Smooth muscle cell (in vitro differentiated cells): Measurements from ENCODE around the gene SLC16A3. TPM values are rescaled to one million over a fixed set of nuclear protein-coding genes. Genes with fewer than 3 reads are reported as not detected.
A peak's percentile ranks its signal among the peaks of the same experiment; 100 is the strongest.

ENCODE experiments used
- DNase-seq: peaks from one replicate; lab custom pipeline; 2025; ENCODE audit not compliant: unreplicated experiment; lab: John Stamatoyannopoulos, UW
- H2AFZ ChIP-seq: fragments of 200-600 bp; sonication (generic); 2 replicates; pipeline ENCODE4 v1.6.0; 2016; ENCODE audit warnings: antibody characterized with exemption, low read depth, mild to moderate bottlenecking
- H3F3A ChIP-seq: fragments of 200-600 bp; sonication (generic); 2 replicates; pipeline ENCODE4 v1.6.0; 2017; ENCODE audit warnings: antibody characterized with exemption, low read depth
- H3K27ac ChIP-seq: fragments of 200-600 bp; sonication (generic); 2 replicates; pipeline ENCODE4 v1.5.1; 2016; ENCODE audit warnings: low read depth, mild to moderate bottlenecking
- H3K27me3 ChIP-seq: fragments of 200-600 bp; sonication (generic); 2 replicates; pipeline ENCODE4 v1.6.1; 2016; ENCODE audit warnings: low read depth, mild to moderate bottlenecking
- H3K36me3 ChIP-seq: fragments of 200-600 bp; sonication (generic); 2 replicates; pipeline ENCODE4 v1.5.1; 2016; ENCODE audit warnings: low read depth
- H3K4me1 ChIP-seq: fragments of 200-600 bp; sonication (generic); 2 replicates; pipeline ENCODE4 v1.5.1; 2016; ENCODE audit warnings: low read depth
- H3K4me2 ChIP-seq: fragments of 200-600 bp; sonication (generic); 2 replicates; pipeline ENCODE4 v1.6.0; 2016; ENCODE audit warnings: mild to moderate bottlenecking
- H3K4me3 ChIP-seq: fragments of 200-600 bp; sonication (generic); 2 replicates; pipeline ENCODE4 v1.5.1; 2016; ENCODE audit warnings: mild to moderate bottlenecking
- H3K79me2 ChIP-seq: fragments of 200-600 bp; sonication (generic); 2 replicates; pipeline ENCODE4 v1.6.0; 2016; ENCODE audit warnings: low read depth, mild to moderate bottlenecking
- H3K9ac ChIP-seq: fragments of 200-600 bp; sonication (generic); 2 replicates; pipeline ENCODE4 v1.6.0; 2016; ENCODE audit warnings: low read depth
- H3K9me3 ChIP-seq: fragments of 200-600 bp; sonication (generic); replicated peaks from 2 replicates; pipeline ENCODE4 v1.5.1; 2016; ENCODE audit warnings: low read depth
- H4K20me1 ChIP-seq: fragments of 200-600 bp; sonication (generic); 2 replicates; pipeline ENCODE4 v1.6.0; 2016; ENCODE audit warnings: low read depth
- WGBS: methylation state at CpG from one replicate; pipeline ENCODE4 v1.1.7; 2016; ENCODE audit warnings: low lambda C conversion rate; 5-methylcytosine and 5-hydroxymethylcytosine counted together
- polyA plus RNA-seq: library from polyadenylated mRNA; unstranded; fragments of >200 nt; fragmentation: Nextera tagmentation; extraction: Ambion mirVana; gene quantifications from 2 replicates; pipeline ENCODE4 v1.2.1, GENCODE V29; 2016
- total RNA-seq: library from RNA; depleted of rRNA; stranded (reverse); fragments of >200 nt; gene quantifications from 2 replicates; pipeline ENCODE4 v1.2.3, GENCODE V29; 2014
- TF ChIP-seq, protein P1 (sequence below): fragments of 200-600 bp; sonication (generic); IDR thresholded peaks from 2 replicates; pipeline ENCODE4 v1.5.1; 2017; ENCODE audit warnings: borderline replicate concordance, mild to moderate bottlenecking, antibody characterized with exemption; ENCODE audit not compliant: insufficient read depth, poor library complexity, severe bottlenecking

Gene SLC16A3
- total and polyA plus RNA-seq, 2 experiments from 2014 or later: 83.3 to 180 TPM

DNA sequence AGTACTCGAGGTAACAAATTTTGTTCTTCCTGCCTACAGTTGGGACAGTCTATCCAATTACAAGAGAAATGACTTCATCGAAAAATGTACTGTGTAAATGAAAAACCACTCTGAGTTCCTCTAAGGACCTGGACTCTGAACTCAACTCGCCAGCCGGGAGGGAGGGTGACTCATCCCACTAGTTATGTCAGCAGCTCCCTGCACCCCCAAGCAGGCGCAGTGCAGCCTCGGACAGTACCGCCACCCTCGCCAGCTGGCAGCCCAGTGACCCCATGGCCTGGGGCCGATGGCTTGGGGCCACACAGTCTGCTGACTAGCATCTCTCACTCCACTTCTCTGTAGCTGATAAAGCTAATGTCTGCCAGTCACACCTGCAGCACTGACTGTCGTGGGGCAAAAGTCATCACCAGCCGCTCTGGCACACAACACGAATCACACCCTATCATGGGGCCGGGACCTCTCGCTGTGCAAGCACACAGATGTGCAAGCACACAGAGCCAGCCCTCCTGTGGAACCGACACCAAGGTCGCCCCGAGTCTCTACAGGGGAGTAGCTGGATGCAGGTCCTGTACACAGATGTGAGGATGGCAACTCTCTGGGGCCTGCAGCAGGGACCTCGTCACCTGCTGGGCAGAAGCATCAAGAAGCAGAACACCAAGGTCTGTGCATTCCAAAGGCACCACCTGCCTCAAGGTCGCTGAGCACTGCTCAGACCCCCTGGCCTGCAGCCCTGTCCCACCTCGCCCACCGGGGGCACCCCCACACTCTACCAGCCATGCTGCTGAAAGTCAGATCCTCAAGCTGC is 38.9 kb downstream of the SLC16A3 start:
- WGBS: 48% methylated on average over 21 of the region's 21 CpGs
- H3K4me1 ChIP-seq: peaks cover 8% of the 10 kb centered on the region
- peaks cover 99% of the 10 kb centered on the region for H4K20me1 ChIP-seq
- H3K9ac ChIP-seq: peak overlapping the region; percentile 48
- peaks cover 99% of the 10 kb centered on the region for H3K79me2 ChIP-seq
- H3K36me3 ChIP-seq: no peaks in the 10 kb centered on the region
- peak overlapping the region; percentile 81 for H3K4me2 ChIP-seq
- peak overlapping the region; percentile 34 for H3K4me3 ChIP-seq
- DNase-seq: peak; percentile 54
- TF ChIP-seq, protein P1, sequence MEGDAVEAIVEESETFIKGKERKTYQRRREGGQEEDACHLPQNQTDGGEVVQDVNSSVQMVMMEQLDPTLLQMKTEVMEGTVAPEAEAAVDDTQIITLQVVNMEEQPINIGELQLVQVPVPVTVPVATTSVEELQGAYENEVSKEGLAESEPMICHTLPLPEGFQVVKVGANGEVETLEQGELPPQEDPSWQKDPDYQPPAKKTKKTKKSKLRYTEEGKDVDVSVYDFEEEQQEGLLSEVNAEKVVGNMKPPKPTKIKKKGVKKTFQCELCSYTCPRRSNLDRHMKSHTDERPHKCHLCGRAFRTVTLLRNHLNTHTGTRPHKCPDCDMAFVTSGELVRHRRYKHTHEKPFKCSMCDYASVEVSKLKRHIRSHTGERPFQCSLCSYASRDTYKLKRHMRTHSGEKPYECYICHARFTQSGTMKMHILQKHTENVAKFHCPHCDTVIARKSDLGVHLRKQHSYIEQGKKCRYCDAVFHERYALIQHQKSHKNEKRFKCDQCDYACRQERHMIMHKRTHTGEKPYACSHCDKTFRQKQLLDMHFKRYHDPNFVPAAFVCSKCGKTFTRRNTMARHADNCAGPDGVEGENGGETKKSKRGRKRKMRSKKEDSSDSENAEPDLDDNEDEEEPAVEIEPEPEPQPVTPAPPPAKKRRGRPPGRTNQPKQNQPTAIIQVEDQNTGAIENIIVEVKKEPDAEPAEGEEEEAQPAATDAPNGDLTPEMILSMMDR: no peak
- no peak overlapping the region for H2AFZ ChIP-seq
- peak overlapping the region; percentile 91 for H3K27ac ChIP-seq
- H3F3A ChIP-seq: peaks cover 14% of the 10 kb centered on the region
- H3K9me3 ChIP-seq: no peaks in the 10 kb centered on the region
- no peaks in the 10 kb centered on the region for H3K27me3 ChIP-seq

DNA sequence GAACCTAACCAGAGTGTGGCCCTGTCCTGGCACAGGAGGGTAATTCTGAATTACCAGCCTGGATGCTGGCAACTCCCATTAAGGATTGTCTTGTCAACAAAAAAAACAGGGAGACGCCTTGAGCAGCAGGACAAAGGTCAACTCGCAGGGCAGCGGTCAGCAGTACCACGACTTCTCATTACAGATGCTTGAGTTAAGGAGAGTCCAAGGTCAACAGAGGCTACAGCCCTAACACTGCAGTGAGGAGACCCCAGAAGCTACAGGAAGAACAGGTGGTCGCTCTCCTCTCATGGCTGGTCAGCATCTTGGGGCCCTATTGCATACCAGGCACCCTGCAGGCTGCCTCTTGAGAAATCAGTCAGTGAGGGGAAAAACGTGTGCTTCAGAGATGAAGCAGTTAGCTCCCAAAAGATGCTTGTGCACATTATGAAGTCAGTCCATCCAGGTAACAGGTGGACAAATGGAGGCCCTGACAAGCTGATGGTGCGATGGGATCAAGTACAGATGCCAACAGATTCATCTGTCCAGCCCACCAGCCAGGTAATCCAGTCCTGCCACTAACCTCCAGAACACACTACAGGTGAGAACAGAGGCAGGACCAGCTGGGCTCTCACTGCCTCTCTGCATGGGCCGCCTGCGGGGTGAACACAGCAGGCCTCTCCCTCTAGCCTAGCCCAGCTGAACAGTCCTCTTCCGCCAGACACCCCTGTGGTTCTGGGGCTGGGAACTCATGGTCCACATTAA is 40.5 kb downstream of the SLC16A3 start:
- no peaks in the 10 kb centered on the region for H3K9me3 ChIP-seq
- H4K20me1 ChIP-seq: peaks cover 84% of the 10 kb centered on the region
- TF ChIP-seq, protein P1: no peak
- no peak overlapping the region for H3K9ac ChIP-seq
- H3K79me2 ChIP-seq: peaks cover 90% of the 10 kb centered on the region
- DNase-seq: no peak
- H3K36me3 ChIP-seq: no peaks in the 10 kb centered on the region
- no peak overlapping the region for H3K4me2 ChIP-seq
- 88% methylated on average over 10 of the region's 10 CpGs for WGBS
- peaks cover 14% of the 10 kb centered on the region for H3F3A ChIP-seq
- H3K4me3 ChIP-seq: no peak overlapping the region
- H3K27ac ChIP-seq: no peak overlapping the region
- no peak overlapping the region for H2AFZ ChIP-seq
- no peaks in the 10 kb centered on the region for H3K27me3 ChIP-seq
- peaks cover 13% of the 10 kb centered on the region for H3K4me1 ChIP-seq

DNA sequence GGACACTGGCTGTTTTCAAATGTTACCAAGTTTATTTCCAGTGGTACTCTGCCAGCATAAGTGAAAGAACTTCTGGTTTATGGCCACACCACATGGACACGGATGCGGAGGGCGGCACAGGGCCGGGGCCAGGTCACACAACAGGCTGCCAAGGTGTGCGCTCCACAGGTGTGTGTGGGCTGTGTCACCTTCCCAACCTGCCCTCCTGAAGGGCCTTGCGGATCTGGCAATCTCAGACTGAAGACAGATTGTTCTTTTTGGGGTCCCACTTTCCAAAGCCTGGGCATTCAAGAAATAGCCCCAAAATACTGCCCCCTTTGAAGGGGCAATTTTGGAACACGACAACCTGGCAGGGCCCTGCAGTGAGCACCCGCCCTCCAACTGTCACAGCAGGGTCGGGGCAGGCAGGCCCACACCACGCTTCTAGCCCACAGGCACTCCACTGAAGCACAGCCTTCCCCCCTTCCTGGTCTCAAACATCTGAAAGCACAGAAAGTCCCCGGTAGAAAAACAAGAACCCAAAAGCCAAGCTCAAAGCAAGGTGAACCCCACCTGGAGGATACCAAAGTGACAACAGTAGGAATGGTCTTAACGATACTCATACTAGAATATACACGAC is 41.1 kb downstream of the SLC16A3 start:
- TF ChIP-seq, protein P1: no peak
- H3K4me2 ChIP-seq: no peak overlapping the region
- no peak for DNase-seq
- 94% methylated on average over 13 of the region's 13 CpGs for WGBS
- no peaks in the 10 kb centered on the region for H3K9me3 ChIP-seq
- H3K79me2 ChIP-seq: peaks cover 83% of the 10 kb centered on the region
- no peak overlapping the region for H2AFZ ChIP-seq
- H3K27me3 ChIP-seq: no peaks in the 10 kb centered on the region
- no peaks in the 10 kb centered on the region for H3K36me3 ChIP-seq
- peaks cover 14% of the 10 kb centered on the region for H3F3A ChIP-seq
- peaks cover 13% of the 10 kb centered on the region for H3K4me1 ChIP-seq
- H4K20me1 ChIP-seq: peaks cover 77% of the 10 kb centered on the region
- no peak overlapping the region for H3K9ac ChIP-seq
- no peak overlapping the region for H3K4me3 ChIP-seq
- peak overlapping the region; percentile 5 for H3K27ac ChIP-seq
